Ovary (tissue), 9 donors: Measurements from ENCODE around the gene CRELD2. TPM values are rescaled to one million over a fixed set of nuclear protein-coding genes. Genes with fewer than 3 reads are reported as not detected.

Source experiments
- DNase-seq, 5 donors: peaks; one replicate each; pipeline ENCODE4 v3.0.0-alpha.2; 2019 to 2020
- H3K27ac ChIP-seq, 2 donors: fragments of 200-600 bp; one replicate each; pipeline versions ENCODE4 v1.5.1 to v1.8.0; 2019 to 2022
- H3K27me3 ChIP-seq: fragments of 200-600 bp; one replicate; pipeline ENCODE4 v1.8.0; 2022
- H3K36me3 ChIP-seq: fragments of 200-600 bp; sonication (generic); one replicate; pipeline ENCODE4 v1.5.1; 2019
- H3K4me1 ChIP-seq: one replicate; pipeline ENCODE4 v1.8.1; 2013; ENCODE audit warnings: mild to moderate bottlenecking, moderate library complexity; ENCODE audit not compliant: insufficient read depth
- H3K4me3 ChIP-seq: fragments of 200-600 bp; sonication (generic); one replicate; pipeline ENCODE4 v1.5.1; 2017
- H3K9me3 ChIP-seq, 2 donors: fragments of 200-600 bp in 1 of 2; sonication (generic) in 1 of 2; one replicate each; pipeline versions ENCODE4 v1.5.1 to v1.8.1; 2013 to 2019; ENCODE audit warnings: mild to moderate bottlenecking in 1 of 2, moderate library complexity in 1 of 2
- EP300 ChIP-seq: sonication (generic); formaldehyde crosslinking; IDR thresholded peaks from one replicate; pipeline ENCODE4 v1.6.1; 2017; ENCODE audit warnings: antibody characterized with exemption
- POLR2A ChIP-seq: fragments of 450-650 bp; IDR thresholded peaks from one replicate; pipeline ENCODE4 v1.6.1; 2017; ENCODE audit warnings: antibody characterized with exemption, mild to moderate bottlenecking, moderate library complexity
- WGBS, 3 donors: extraction: QIAGEN DNeasy Blood & Tissue Kit in 1 of 3; methylation state at CpG; one replicate each; pipeline versions ENCODE4 v1.1.5 to v1.1.7; 2013 to 2017; 5-methylcytosine and 5-hydroxymethylcytosine counted together
- intact Hi-C, 4 donors: fragments of 100-400 bp; cut with DNase I; formaldehyde crosslinking; loops; one replicate each; pipeline versions ENCODE4 v1.11.0 to v1.15.1; 2022 to 2023
- polyA plus RNA-seq, 2 donors: library from polyadenylated mRNA; stranded (reverse); fragments of 200-250 nt in 1 of 2; fragments of 350-450 nt in 1 of 2; fragmentation: Illumina TruSeq in 1 of 2; extraction: RNeasy Lipid Tissue Mini Kit (QIAGEN cat#74804) in 1 of 2; gene quantifications; one replicate each; pipeline ENCODE4 v1.2.3, GENCODE V29; 2013 to 2014
- total RNA-seq, 7 donors: library from RNA; depleted of rRNA in 2 of 7; stranded (reverse); fragments of >200 nt in 2 of 7; fragmentation: NEBNext Ultra II Directional in 3 of 7; extraction: Animal tissue kit (Norgen Biotek cat#: 25700) in 3 of 7; gene quantifications; one replicate each; pipeline versions ENCODE4 v1.1.0 to v1.2.4, GENCODE V29; 2016 to 2023
- TF ChIP-seq, protein P1 (sequence below), 3 donors: fragments of 450-650 bp in 2 of 3; fragments of 200-600 bp in 1 of 3; IDR thresholded peaks; one replicate each; pipeline versions ENCODE4 v1.5.1 to v1.8.0; 2016 to 2022; ENCODE audit warnings: antibody characterized with exemption in 3 of 3, mild to moderate bottlenecking in 1 of 3
- donor health status: DM: no; HTN: no; CAD: no; lungs with moderate emphysema.
- donor health status: DM: no; HTN: no; CAD: no.
- donor health status: Bipolar disorder and iron deficiency.
- donor health status: DM: yes; HTN: yes; CAD: no.
- donor health status: DM: no; HTN: no; CAD: no.
- donor health status: DM: yes; HTN: yes; CAD: no.

CRELD2 gene
- total and polyA plus RNA-seq, 9 donors, result 9.5 to 53.4 (median 24.6) TPM

DNA sequence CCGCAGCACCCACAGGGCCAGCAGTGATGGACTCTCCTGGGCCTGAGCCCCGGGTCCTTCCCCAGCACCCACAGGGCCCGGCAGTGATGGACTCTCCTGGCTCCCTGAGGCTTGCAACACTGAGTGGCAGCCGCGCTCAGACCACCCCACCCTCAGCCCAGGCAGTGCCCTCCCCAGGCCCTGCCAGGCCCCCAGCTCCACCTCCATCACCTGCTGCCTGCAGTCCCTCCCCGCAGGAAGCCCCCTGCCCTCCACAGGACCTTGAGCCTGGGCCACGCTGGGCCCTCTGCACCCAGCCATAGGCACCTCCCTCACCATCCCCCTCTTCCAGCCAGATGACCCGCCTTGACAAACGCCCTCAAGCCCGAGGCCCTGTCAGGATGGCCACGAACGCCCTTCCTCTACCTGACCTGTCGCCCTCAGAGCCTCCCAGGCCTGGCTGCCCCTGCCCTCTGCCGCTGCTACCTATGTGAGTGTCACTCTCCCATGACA, 11.6 kb upstream of the CRELD2 start:
- no peaks in the 10 kb centered on the region for H3K4me1 ChIP-seq
- H3K9me3 ChIP-seq, result no peaks in the 10 kb centered on the region
- TF ChIP-seq, protein P1, sequence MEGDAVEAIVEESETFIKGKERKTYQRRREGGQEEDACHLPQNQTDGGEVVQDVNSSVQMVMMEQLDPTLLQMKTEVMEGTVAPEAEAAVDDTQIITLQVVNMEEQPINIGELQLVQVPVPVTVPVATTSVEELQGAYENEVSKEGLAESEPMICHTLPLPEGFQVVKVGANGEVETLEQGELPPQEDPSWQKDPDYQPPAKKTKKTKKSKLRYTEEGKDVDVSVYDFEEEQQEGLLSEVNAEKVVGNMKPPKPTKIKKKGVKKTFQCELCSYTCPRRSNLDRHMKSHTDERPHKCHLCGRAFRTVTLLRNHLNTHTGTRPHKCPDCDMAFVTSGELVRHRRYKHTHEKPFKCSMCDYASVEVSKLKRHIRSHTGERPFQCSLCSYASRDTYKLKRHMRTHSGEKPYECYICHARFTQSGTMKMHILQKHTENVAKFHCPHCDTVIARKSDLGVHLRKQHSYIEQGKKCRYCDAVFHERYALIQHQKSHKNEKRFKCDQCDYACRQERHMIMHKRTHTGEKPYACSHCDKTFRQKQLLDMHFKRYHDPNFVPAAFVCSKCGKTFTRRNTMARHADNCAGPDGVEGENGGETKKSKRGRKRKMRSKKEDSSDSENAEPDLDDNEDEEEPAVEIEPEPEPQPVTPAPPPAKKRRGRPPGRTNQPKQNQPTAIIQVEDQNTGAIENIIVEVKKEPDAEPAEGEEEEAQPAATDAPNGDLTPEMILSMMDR (IDR thresholded peaks at IDR 0.05), result no peak
- TF ChIP-seq EP300, result no peak
- no peak for TF ChIP-seq POLR2A
- intact Hi-C loops, result no loop called here
- DNase-seq, result no peak
- WGBS, 3 donors, result 89 to 92% (median 91%) methylated on average over 13 to 14 of the region's 14 CpGs
- H3K36me3 ChIP-seq, result peaks cover 2% of the 10 kb centered on the region
- no peaks in the 10 kb centered on the region for H3K27me3 ChIP-seq
- H3K4me3 ChIP-seq, result no peak overlapping the region
- no peak overlapping the region for H3K27ac ChIP-seq

DNA sequence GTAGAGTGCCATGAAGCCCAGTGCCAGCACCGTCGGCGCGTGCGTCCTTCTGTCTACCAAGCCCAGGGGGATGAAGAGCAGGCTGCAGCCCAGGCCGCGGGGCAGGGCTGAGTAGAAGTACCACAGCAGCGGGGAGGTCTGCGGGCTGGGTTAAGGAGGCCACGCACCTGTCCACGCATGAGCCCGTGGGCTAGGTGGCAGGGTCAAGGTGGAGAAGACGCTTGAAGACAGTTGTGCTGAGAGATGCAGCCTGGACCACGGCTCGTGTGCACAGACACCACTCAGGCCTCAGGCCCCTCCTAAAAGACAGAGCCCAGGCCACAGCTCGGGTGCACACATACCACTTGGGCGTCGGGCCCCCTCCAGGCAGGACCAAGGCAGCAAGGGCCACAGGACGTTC, 10.6 kb upstream of the CRELD2 start:
- TF ChIP-seq EP300 (no peak), POLR2A (no peak)
- TF ChIP-seq, protein P1 (IDR thresholded peaks at IDR 0.05), result no peak
- Histone ChIP-seq H3K27me3 (no peaks in the 10 kb centered on the region), H3K4me1 (no peaks in the 10 kb centered on the region), H3K36me3 (peaks cover 2% of the 10 kb centered on the region), H3K4me3 (no peak overlapping the region), H3K27ac (no peak overlapping the region), H3K9me3 (no peaks in the 10 kb centered on the region)
- WGBS, 3 donors, result 91 to 93% (median 92%) methylated on average over 19 of the region's 19 CpGs
- DNase-seq, result no peak
- intact Hi-C loops, result no loop called here

DNA sequence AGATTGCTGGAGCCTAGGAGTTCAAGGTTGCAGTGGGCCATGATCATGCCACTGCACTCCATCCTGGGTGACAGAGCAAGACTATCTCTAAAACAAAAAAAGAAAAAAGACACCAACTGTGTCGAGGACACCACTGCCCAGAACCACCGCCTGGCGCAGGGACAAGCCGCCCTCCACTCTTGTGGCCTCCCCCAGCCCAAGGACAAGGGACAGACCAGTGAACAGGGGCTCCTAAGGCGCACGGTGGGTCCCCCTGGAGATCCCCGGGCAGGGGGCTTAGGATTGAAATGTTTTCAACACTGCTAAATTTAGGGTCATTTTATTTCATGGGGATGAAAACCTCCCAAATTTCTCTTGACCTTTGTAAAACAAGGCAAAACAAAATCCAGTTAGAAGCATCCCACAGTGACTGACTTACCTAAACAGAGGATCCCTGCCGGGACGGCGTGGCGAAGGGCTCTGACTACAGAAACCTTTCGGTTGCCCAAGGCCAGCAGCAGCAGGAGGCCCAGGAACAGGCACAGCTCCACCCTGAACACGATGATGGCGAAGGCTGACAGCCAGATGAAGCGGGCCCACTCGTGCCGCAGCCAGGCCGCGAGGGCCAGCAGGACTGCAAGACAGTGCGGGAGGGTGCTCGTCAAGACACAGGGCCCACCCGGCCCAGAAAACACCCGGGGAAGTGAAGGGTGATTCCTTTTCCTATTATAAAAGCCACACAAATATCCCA, 8.8 kb upstream of the CRELD2 start:
- Histone ChIP-seq H3K9me3 (no peaks in the 10 kb centered on the region), H3K4me3 (no peak overlapping the region), H3K4me1 (no peaks in the 10 kb centered on the region), H3K27ac (no peak overlapping the region), H3K27me3 (no peaks in the 10 kb centered on the region), H3K36me3 (peaks cover 2% of the 10 kb centered on the region)
- 90 to 93% (median 90%) methylated on average over 23 of the region's 23 CpGs for WGBS, 3 donors
- intact Hi-C loops, result loop anchor here in 1 of 4 donors (10.0 kb wide), 1 partner anchor 145 kb away; no protein-coding TSS in a partner anchor
- DNase-seq, result no peak
- no peak for TF ChIP-seq POLR2A
- TF ChIP-seq, protein P1 (IDR thresholded peaks at IDR 0.05), result no peak
- TF ChIP-seq EP300, result no peak

DNA sequence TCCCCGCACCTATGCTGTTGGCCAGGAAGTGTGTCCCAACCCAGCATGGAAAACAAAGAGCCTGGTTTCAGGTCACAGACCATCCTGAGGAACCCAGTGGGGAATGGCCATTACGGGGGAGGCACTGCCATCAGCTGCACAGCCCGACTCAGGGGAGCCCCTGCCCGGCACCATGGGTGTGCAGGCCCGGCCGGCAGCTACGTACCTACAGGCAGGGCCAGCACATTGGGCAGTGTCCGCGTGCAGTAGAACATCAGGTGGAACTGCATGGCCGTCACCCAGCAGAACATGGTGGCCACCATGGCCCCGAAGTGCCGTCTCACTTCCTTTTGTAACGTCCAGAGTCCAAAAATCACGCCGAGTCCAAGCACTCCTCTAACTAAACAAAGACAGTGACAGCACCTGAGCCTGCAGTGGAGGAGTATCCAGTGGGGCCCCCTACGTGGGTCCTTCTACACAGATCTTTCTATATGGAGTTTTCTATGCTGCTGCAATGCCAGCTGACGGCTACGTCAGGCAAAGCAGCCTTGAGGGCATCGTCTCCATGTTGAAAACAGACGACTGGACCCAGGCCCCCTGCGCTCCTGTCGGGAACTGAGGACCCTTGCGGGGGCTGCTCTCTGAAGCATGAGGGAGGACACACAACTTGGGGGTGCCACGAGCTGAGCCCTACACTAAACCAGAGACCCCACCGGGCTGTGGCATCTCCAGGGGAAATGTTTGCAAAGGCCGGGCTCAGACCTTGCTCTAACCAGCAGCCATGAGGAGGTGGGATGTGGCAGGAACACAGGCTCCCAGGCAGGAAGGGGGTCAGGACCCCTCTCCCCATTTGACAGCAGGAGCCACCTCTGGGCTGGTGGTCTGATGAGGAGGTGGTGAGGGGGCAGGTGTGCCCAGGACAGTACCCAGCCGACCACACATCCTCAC, 7.9 kb upstream of the CRELD2 start:
- intact Hi-C loops, result loop anchor here in 1 of 4 donors (10.0 kb wide), 1 partner anchor 146 kb away; no protein-coding TSS in a partner anchor
- Histone ChIP-seq H3K36me3 (peaks cover 2% of the 10 kb centered on the region), H3K9me3 (no peaks in the 10 kb centered on the region), H3K27ac (no peak overlapping the region), H3K4me3 (no peak overlapping the region), H3K27me3 (no peaks in the 10 kb centered on the region), H3K4me1 (no peaks in the 10 kb centered on the region)
- WGBS, 3 donors, result 89 to 93% (median 90%) methylated on average over 27 of the region's 27 CpGs
- no peak for DNase-seq
- TF ChIP-seq, protein P1 (IDR thresholded peaks at IDR 0.05), result no peak
- TF ChIP-seq EP300 (no peak), POLR2A (no peak)
